ENCODE measurements around the gene SF3A1. TPM values are rescaled to one million over a fixed set of nuclear protein-coding genes. Genes with fewer than 3 reads are reported as not detected.

The SF3A1 gene
- total RNA-seq, 1 donor from 2014 or later: 157 TPM

DNA sequence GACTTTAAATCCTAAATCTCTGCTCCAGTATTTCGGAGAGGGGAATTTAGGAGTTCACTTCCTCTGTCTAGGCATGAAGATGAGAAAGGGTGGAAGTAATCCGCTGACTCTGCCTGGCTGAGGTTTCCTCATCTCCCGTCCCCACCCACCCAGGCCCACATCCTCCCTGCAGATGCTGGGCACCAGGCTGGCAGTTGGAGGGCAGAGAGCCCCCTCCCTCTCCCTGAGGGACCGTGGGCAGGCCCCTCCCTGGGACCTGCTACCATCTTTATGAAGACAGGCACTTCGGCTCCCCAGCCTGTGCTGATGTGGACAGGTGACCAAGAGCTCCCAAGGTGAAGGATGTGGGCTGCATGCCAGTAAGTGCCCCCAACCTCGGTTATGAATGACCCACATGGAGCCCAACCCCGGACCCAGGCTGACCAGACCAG lies 74.1 kb downstream of the SF3A1 start:
- Mint-ChIP-seq H3K36me3 (ENCODE audit: unreplicated experiment) (no peaks in the 10 kb centered on the region), H3K27me3 (ENCODE audit: unreplicated experiment) (peaks cover under 1% of the 10 kb centered on the region), H3K9me3 (ENCODE audit: unreplicated experiment) (no peaks in the 10 kb centered on the region), H3K4me1 (ENCODE audit: low read depth, unreplicated experiment) (no peaks in the 10 kb centered on the region), H3K27ac (ENCODE audit: unreplicated experiment) (no peak overlapping the region), H3K4me3 (ENCODE audit: unreplicated experiment) (no peak overlapping the region)
- TF ChIP-seq, protein P1, sequence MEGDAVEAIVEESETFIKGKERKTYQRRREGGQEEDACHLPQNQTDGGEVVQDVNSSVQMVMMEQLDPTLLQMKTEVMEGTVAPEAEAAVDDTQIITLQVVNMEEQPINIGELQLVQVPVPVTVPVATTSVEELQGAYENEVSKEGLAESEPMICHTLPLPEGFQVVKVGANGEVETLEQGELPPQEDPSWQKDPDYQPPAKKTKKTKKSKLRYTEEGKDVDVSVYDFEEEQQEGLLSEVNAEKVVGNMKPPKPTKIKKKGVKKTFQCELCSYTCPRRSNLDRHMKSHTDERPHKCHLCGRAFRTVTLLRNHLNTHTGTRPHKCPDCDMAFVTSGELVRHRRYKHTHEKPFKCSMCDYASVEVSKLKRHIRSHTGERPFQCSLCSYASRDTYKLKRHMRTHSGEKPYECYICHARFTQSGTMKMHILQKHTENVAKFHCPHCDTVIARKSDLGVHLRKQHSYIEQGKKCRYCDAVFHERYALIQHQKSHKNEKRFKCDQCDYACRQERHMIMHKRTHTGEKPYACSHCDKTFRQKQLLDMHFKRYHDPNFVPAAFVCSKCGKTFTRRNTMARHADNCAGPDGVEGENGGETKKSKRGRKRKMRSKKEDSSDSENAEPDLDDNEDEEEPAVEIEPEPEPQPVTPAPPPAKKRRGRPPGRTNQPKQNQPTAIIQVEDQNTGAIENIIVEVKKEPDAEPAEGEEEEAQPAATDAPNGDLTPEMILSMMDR (IDR thresholded peaks at IDR 0.05; ENCODE audit: partially characterized antibody, unreplicated experiment): no peak
- no peak for DNase-seq

Other genes starting within 250 kb of the SF3A1 start
- 0.29 TPM for gene LIF, start 110.1 kb downstream of the SF3A1 start, total RNA-seq (ENCODE audit: unreplicated experiment)
- gene OSM, start 90.0 kb downstream of the SF3A1 start, total RNA-seq (ENCODE audit: unreplicated experiment): not detected
- 4.5 TPM for gene CASTOR1, start 67.4 kb downstream of the SF3A1 start, total RNA-seq (ENCODE audit: unreplicated experiment)
- 5.0 TPM for gene TBC1D10A, start 30.0 kb downstream of the SF3A1 start, total RNA-seq (ENCODE audit: unreplicated experiment)
- gene CCDC157, start 113 bp upstream of the SF3A1 start, total RNA-seq (ENCODE audit: unreplicated experiment): 6.2 TPM
- 43.1 TPM for gene RNF215, start 30.5 kb upstream of the SF3A1 start, total RNA-seq (ENCODE audit: unreplicated experiment)
- 0.76 TPM for gene SEC14L2, start 40.1 kb upstream of the SF3A1 start, total RNA-seq (ENCODE audit: unreplicated experiment)
- gene MTFP1, start 68.9 kb upstream of the SF3A1 start, total RNA-seq (ENCODE audit: unreplicated experiment): 5.8 TPM
- gene SEC14L3, start 115.1 kb upstream of the SF3A1 start, total RNA-seq (ENCODE audit: unreplicated experiment): not detected
- not detected for gene SEC14L4, start 148.8 kb upstream of the SF3A1 start, total RNA-seq (ENCODE audit: unreplicated experiment)
- not detected for gene SEC14L6, start 189.8 kb upstream of the SF3A1 start, total RNA-seq (ENCODE audit: unreplicated experiment)
- gene GAL3ST1, start 217.8 kb upstream of the SF3A1 start, total RNA-seq (ENCODE audit: unreplicated experiment): 1.8 TPM
- 40.6 TPM for gene PES1, start 235.0 kb upstream of the SF3A1 start, total RNA-seq (ENCODE audit: unreplicated experiment)